ENCODE data around the gene TRAK2.

DNA sequence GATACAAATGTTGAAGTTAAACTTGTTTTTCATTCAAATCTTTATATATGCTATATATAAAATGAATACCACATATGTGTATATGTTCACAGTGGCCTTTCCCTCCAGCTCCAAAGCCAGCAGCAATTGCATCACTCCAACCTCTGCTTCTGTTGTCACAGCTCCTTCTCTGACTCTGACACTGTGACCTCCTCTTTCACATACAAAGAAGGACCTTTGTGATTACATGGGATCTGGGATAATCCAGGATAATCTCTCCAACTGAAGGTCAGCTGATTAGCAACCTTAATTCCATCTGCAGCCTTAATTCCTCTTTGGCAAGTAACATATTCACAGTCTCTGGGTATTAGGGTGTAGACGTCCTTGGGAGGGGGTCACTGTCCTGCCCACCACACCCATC is 102.5 kb downstream of the TRAK2 start:
- TF ChIP-seq CTCF (conservative IDR thresholded peaks at IDR 0.05; ENCODE audit: low read length) (no peak), EZH2phosphoT487 (IDR thresholded peaks at IDR 0.05; ENCODE audit: borderline replicate concordance) (no peak)

Data from Loucy (cell line).